ENCODE results near the gene ADARB2.

ADARB2 gene

GRCh38 chr10:1153251-1153763 lies 584.0 kb downstream of the ADARB2 start:
- TF ChIP-seq SIN3A (IDR thresholded peaks at IDR 0.05; ENCODE audit: borderline replicate concordance, insufficient read depth, low read length) (no peak), POLR2AphosphoS5 (IDR thresholded peaks at IDR 0.05; ENCODE audit: low read depth, low read length) (no peak), REST (IDR thresholded peaks at IDR 0.05; ENCODE audit: insufficient read depth in 1 of 2, low read depth in 2 of 2, low read length in 2 of 2) (no peak)

GRCh38 chr10:1152386-1153250 lies 584.7 kb downstream of the ADARB2 start:
- TF ChIP-seq POLR2AphosphoS5 (IDR thresholded peaks at IDR 0.05; ENCODE audit: low read depth, low read length) = no peak

- no peak for TF ChIP-seq POLR2AphosphoS5 (IDR thresholded peaks at IDR 0.05; ENCODE audit: low read depth, low read length)
- no peak for TF ChIP-seq TAF1 (IDR thresholded peaks at IDR 0.05; ENCODE audit: borderline replicate concordance, insufficient read depth, low read length)
- no peak for TF ChIP-seq SIN3A (IDR thresholded peaks at IDR 0.05; ENCODE audit: borderline replicate concordance, insufficient read depth, low read length)
- TF ChIP-seq FOXP2 (optimal IDR thresholded peaks at IDR 0.05; ENCODE audit: borderline replicate concordance, extremely low read depth, extremely low read length, insufficient read depth) = no peak
- no peak for TF ChIP-seq REST (IDR thresholded peaks at IDR 0.05; ENCODE audit: insufficient read depth in 1 of 2, low read depth in 2 of 2, low read length in 2 of 2)
Observed at GRCh38 chr10:1151076-1152033, 586.0 kb downstream of the ADARB2 start.

- TF ChIP-seq TAF1 (IDR thresholded peaks at IDR 0.05; ENCODE audit: borderline replicate concordance, insufficient read depth, low read length) (no peak), REST (IDR thresholded peaks at IDR 0.05; ENCODE audit: insufficient read depth in 1 of 2, low read depth in 2 of 2, low read length in 2 of 2) (no peak), SIN3A (IDR thresholded peaks at IDR 0.05; ENCODE audit: borderline replicate concordance, insufficient read depth, low read length) (no peak), FOXP2 (optimal IDR thresholded peaks at IDR 0.05; ENCODE audit: borderline replicate concordance, extremely low read depth, extremely low read length, insufficient read depth) (no peak), POLR2AphosphoS5 (IDR thresholded peaks at IDR 0.05; ENCODE audit: low read depth, low read length) (no peak)
Observed at GRCh38 chr10:1150638-1150955, 586.7 kb downstream of the ADARB2 start.

GRCh38 chr10:1149793-1150637 lies 587.3 kb downstream of the ADARB2 start:
- no peak for TF ChIP-seq POLR2AphosphoS5 (IDR thresholded peaks at IDR 0.05; ENCODE audit: low read depth, low read length)
- no peak for TF ChIP-seq FOXP2 (optimal IDR thresholded peaks at IDR 0.05; ENCODE audit: borderline replicate concordance, extremely low read depth, extremely low read length, insufficient read depth)
- TF ChIP-seq SIN3A (IDR thresholded peaks at IDR 0.05; ENCODE audit: borderline replicate concordance, insufficient read depth, low read length) = no peak
- TF ChIP-seq REST (IDR thresholded peaks at IDR 0.05; ENCODE audit: insufficient read depth in 1 of 2, low read depth in 2 of 2, low read length in 2 of 2) = no peak
- no peak for TF ChIP-seq TAF1 (IDR thresholded peaks at IDR 0.05; ENCODE audit: borderline replicate concordance, insufficient read depth, low read length)
